OCI-LY7 (cell line): Measurements from ENCODE around the gene DISC1.

Experiments
- CTCF ChIP-seq: fragments of 200-600 bp; sonication (generic); conservative IDR thresholded peaks from 2 replicates; pipeline ENCODE4 v1.5.1; 2014; ENCODE audit warnings: mild to moderate bottlenecking, antibody characterized with exemption, low read length, moderate library complexity, mixed read lengths
- EZH2phosphoT487 ChIP-seq: fragments of 200-600 bp; sonication (generic); IDR thresholded peaks from 2 replicates; pipeline ENCODE4 v1.6.1; 2018; ENCODE audit warnings: low read depth, borderline replicate concordance, mild to moderate bottlenecking, mixed run types, antibody characterized with exemption, low read length, moderate library complexity, mixed read lengths

DNA sequence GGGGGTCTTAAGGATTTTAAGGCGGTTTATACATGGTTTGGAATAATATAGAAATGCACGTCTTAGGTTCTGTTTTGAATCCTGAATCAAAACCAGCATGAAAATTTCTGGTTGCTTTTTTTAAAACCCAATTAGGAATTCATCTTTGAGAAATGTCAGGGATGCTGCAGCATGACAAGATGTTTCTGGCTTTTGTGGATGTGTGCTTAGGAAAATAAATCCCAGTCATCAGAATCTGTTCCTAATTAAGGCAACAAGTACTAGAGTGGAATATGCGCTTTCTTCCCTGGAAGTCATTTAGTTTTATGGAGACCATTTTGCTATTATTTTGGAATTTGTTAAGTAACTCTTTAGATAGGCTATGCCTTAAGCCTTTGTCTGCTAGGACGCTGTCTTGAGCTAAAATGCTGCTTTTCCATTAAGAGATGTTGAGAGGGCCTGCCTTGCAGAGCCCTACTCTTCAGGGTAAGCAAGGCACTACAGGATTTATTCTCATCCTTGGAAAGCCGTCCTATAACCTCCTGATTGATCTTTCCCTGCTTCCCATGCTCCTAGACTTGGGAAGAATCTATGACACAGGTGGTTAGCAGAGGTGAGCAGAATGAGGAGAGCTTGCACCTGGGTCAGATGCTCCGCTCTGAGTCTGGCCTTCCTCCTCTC lies 332.8 kb downstream of the DISC1 start:
- no peak for TF ChIP-seq CTCF
- no peak for TF ChIP-seq EZH2phosphoT487
